SKM-1 (cell line): ENCODE results near the gene RPL35A.
"Not testable (repeated sequence)": the region's sequence is repeated elsewhere in the genome, so short reads cannot be mapped to it uniquely, and the experiment has no call there.

ENCODE experiments used
- DNase-seq: peaks from one replicate; lab custom pipeline; 2025; ENCODE audit not compliant: unreplicated experiment; lab: John Stamatoyannopoulos, UW

The RPL35A gene

GRCh38 chr3:197951392-197951990 lies 1.5 kb downstream of the RPL35A start:
- DNase-seq: no peak

GRCh38 chr3:197952440-197952839 lies 2.5 kb downstream of the RPL35A start:
- DNase-seq: no peak

DNA sequence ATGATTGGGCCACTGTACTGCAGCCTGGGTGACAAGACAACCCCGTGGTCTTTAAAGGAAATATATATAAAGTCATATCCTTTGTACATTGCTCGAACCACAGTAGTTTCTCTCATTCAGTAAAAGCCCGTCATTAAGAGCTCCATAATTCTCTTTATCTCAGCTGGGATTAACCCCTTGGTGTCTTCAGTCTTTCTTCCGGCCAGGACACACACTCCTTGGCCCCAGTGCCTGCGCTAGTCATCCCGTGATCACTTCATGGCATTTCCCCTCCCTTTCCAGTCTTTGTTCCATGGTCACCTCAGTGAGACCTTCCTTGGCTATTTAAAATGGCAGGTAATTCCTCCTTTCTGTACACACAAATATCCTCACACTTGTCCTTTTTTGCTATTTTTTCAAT lies 3.3 kb downstream of the RPL35A start:
- no peak for DNase-seq

GRCh38 chr3:197953881-197954280 lies 3.9 kb downstream of the RPL35A start:
- DNase-seq: no peak

DNA sequence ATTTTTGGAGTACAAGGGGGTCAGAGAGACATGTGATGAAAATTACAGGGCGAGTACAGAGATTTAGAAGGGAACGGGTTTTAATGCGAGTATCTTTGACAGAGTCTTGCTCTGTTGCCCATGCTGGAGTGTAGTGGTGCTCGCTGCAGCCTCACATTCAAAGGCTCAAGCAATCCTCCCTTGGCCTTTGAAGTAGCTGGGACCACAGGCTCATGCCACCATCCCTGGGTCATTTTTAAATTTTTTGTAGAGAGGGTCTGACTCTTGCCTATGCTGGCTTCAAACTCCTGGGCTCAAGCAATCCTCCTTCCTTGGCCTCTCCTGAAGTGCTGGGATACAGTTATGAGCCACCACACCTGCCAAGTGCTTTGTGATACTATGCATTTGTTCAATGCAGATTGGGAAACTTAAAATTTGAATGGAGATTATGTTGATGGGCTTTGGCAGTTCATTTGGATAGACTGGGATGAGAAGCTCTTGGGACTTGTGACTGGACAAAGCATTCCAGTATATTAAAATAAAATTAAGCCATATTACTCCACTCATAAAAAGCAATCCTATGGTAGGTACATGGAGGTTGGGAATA lies 6.0 kb downstream of the RPL35A start:
- no peak for DNase-seq

- DNase-seq: no peak
Observed at GRCh38 chr3:197956626-197956988, 6.6 kb downstream of the RPL35A start.

DNA sequence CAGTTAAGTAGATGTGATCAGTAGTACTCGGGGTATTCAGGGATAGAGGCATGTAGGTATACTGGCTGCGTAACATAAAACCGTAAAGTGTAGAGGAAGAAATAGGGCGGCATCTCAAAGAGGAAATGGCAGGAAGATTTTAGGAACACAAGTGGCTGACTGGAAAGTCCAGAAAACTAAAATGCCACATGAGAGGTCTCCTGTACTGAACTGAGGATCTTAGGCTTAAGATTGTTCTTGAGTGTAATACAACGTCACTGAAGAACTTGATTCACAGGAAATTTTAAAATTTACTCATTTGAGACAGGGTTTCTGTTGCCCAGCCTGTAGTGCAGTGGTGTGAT lies 7.8 kb downstream of the RPL35A start:
- DNase-seq: no peak

- DNase-seq: no peak
Observed at GRCh38 chr3:197958346-197958745, 8.4 kb downstream of the RPL35A start.

GRCh38 chr3:197958848-197959247 lies 8.9 kb downstream of the RPL35A start:
- DNase-seq: not testable (repeated sequence)

DNA sequence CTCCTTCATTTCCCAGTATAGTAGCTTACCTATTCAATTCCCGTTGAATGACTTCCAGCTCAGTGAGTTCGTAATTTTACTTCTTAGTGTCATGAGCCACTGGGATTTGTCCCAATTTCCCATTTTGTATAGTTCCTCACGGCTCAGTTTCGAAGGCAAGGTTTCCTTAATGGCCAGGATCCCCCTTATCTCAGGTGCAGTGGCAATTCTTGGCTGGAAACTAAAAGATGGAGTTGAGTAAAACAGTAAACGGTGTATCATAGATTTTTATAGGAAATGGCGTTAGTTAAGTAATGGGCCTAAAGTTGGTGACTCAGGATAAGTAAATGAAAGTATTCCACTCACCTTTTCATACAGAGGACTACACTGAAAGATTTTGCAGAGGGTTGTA lies 9.5 kb downstream of the RPL35A start:
- no peak for DNase-seq

DNA sequence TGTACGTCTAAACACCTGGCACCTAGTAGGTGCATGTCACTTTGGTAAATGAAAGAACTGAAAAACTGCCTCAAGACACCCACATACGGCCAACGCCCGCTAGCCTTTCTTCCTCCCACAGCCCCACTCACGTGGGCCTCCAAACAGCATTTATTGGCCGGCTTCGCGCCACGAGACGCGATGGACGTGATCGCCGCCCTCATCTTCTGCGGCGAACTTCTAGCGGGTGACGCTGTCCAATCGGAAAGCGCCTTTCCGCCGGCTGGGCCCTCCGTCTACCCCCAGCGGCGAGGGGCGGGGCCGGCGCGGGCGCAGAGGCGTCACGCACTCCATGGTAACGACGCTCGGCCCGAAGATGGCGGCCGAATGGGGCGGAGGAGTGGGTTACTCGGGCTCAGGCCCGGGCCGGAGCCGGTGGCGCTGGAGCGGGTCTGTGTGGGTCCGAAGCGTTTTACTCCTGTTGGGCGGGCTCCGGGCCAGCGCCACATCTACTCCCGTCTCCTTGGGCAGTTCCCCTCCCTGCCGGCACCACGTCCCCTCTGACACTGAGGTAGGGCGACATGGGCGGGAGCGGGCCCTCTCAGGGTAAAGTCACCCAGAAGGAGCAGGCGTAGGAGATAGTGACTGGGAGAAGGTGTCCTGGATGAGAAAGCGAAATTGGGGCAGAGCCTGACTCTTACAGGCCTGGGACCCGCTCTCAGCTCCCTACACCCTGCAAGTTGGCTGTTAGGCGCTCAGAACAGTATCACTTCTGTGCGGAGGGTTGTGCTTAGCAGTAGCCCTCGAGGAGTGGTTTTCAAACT lies 10.1 kb downstream of the RPL35A start, which contains the start of gene LMLN:
Gene LMLN (plus strand): TSS at position 327 of the 803 bp plus-strand sequence. CDS start 29 bp downstream, at position 356.
- peak; percentile 83 for DNase-seq

DNA sequence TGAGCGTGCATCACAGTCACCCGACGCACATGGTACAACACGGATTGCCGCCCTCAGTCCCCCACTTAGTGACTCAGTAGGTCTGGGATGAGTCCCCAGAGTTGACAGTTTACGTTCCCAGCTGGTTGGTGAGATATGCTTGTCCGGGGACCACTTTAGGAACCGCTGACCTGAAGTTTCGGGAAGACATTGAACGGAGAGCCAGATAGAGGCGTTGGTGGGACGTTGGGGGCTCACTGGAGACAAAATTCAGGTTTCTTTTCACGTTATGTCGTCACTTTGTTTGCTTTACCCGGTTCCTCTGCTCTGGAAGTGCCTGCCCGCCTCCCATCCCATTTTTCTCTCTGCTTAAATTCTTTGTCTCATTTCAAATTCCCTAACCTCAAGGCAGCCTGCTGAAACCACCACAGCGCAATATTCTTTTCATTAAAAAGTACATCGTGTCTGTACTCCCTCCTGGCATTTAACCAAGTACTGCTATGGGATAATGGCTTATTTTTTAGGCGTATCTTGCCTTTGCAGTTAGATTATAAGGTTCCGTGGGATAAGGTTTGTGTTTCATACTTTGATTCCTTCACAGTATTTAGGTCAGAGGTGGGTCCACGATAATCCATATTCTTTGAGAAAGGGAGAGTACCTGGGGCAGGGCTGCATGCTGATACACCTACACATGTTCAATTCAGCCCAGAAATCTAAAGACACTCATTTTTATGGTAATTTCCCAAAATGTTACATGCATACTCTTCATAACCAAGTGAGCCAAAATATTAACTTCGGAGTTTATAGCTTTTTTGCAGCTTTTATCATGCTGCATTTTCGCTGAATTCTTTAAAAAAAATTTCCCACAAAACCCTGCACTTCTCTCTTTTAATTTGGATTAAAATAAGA lies 10.9 kb downstream of the RPL35A start:
- no peak for DNase-seq

DNA sequence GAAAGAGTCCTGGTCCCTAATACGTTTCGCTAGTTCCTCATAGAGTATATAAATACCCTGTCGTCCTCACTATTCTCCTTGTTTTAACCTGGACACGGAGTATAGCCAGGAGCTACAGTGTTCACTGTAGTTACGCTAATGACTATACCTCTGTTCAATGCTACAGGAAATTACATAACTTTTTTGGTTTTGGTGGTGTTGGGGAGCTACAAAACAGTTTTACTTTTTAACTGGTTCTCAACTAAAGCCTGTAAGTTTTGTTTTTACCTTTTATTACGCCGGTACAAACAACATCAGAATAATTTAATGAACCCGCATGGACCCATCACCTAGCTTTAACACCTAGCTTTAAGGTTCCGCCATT lies 11.6 kb downstream of the RPL35A start:
- DNase-seq: no peak

- DNase-seq: no peak
Observed at GRCh38 chr3:197963019-197963637, 13.1 kb downstream of the RPL35A start.

DNA sequence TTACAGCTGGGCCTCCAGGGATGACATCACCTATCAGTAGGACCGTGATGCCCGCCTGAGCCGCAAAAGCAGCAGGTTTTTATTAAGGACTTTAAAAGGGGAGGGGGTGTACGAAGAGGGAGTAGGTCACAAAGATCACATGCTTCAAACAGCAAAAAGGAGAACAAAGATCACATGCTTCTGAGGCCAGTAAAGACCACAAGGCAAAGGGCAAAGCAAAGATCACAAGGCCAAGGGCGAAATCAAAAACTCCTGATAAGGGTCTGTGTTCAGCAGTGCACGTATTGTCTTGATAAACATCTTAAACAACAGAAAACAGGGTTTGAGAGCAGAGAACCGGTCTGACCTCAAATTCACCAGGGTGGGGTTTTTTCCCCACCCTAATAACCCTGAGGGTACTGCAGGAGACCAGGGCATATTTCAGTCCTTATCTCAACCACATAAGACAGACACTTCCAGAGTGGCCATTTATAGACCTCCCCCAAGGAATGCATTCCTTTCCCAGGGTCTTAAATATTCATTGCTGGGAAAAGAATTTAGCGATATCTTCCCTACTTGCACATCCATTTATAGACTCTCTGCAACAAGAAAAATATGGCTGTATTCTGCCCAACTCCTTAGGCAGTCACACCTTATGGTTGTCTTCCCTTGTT lies 17.5 kb downstream of the RPL35A start:
- not testable (repeated sequence) for DNase-seq

DNA sequence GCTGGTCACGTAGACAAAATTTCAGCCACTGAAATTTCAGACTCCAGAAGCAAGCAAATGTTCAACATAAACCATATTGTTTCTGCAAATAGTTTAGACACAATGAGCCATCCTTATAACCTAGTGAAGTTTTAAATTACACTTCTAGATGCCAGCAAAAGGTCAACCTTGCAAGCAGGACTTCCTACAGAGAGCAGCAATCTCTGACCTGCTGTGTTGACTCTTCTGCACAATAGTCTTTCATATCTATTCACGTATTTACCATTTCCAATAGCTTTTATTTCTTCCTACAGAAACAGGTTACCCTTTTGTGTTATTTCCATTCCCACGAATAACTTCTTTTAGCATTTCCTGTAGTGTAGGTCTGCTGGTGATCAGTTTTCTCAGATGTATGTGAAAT lies 20.6 kb downstream of the RPL35A start:
- no peak for DNase-seq

GRCh38 chr3:197974016-197974415 lies 24.0 kb downstream of the RPL35A start:
- DNase-seq: no peak

GRCh38 chr3:197975311-197975710 lies 25.3 kb downstream of the RPL35A start:
- no peak for DNase-seq

DNA sequence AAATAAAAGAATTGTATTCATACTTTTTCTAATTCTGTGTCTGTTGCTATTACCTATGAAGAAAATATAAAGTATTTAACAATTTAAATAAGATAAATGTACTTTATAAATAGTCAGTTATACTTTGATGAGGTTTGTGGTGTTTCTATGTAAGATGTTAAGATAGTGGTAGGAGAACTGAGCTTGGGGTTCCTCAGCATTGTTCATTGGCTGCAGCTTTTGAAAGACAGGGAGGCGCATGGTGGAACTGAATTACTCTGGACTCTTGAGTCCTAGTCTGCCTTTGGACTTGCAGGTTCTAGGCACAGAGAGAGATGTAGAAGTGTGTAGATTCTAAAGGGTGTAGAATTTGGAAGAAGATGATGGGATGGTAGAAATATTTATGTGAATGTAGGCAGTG lies 33.1 kb downstream of the RPL35A start:
- DNase-seq: no peak

DNA sequence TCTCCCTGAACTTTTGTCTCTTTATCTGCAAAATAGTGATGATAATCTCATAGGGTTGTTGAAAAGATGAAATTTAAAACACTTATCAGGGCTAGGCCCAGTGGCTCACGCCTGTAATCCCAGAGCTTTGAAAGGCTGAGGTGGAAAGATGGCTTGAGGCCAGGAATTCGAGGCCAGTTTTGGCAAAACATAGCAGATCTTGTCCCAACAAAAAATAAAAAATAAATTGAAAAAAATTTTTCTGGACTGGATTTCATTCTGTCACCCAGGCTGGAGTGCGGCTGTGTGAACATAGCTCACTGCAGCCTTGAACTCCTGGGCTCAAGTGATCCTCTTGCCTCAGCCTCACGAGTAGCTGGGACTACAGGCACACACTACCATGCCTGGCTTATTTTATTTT lies 39.7 kb downstream of the RPL35A start:
- DNase-seq: no peak

- DNase-seq: no peak
Observed at GRCh38 chr3:197994736-197995135, 44.7 kb downstream of the RPL35A start.
